Dermis blood vessel endothelial cell (primary cell): ENCODE measurements around the gene DDX51. TPM values are rescaled to one million over a fixed set of nuclear protein-coding genes. Genes with fewer than 3 reads are reported as not detected.

Source experiments
- total RNA-seq: library from RNA; depleted of rRNA; stranded (reverse); fragments of >200 nt; gene quantifications from 2 replicates; pipeline ENCODE4 v1.2.3, GENCODE V29; 2014

DDX51 gene
- total RNA-seq, 1 donor from 2014 or later: 7.5 TPM

Other genes starting within 250 kb of the DDX51 start
- 13.8 and 23.5 TPM in 2 replicates for gene ULK1, start 249.7 kb downstream of the DDX51 start, total RNA-seq
- 12.3 and 17.6 TPM in 2 replicates for gene PUS1, start 215.0 kb downstream of the DDX51 start, total RNA-seq
- gene EP400, start 194.4 kb downstream of the DDX51 start, total RNA-seq: 9.7 and 20.3 TPM in 2 replicates
- gene NOC4L, start 138 bp upstream of the DDX51 start, total RNA-seq: 12.1 and 18.3 TPM in 2 replicates
- 0.14 and 0.17 TPM in 2 replicates for gene GALNT9, start 185.3 kb upstream of the DDX51 start, total RNA-seq